Measurements from ENCODE around the gene KLHL10.
A peak's percentile ranks its signal among the peaks of the same experiment; 100 is the strongest.
"Not testable (repeated sequence)": the region's sequence is repeated elsewhere in the genome, so short reads cannot be mapped to it uniquely, and the experiment has no call there.

Gene KLHL10

GRCh38 chr17:41825175-41825845 is 12.3 kb upstream of the KLHL10 start:
- Mint-ChIP-seq H3K4me3 (no peak overlapping the region), H3K9me3 (no peaks in the 10 kb centered on the region), H3K36me3 (ENCODE audit: low read depth) (peaks cover 4% of the 10 kb centered on the region), H3K27me3 (no peaks in the 10 kb centered on the region), H3K27ac (no peak overlapping the region), H3K4me1 (ENCODE audit: low read depth) (no peaks in the 10 kb centered on the region)

- H3K9me3 Mint-ChIP-seq; H3K4me3 Mint-ChIP-seq; H3K27ac Mint-ChIP-seq; H3K27me3 Mint-ChIP-seq; H3K4me1 Mint-ChIP-seq (ENCODE audit: low read depth): not testable (repeated sequence)
- H3K36me3 Mint-ChIP-seq (ENCODE audit: low read depth), result peaks cover 24% of the 10 kb centered on the region
Measured at GRCh38 chr17:41829961-41830360, 7.7 kb upstream of the KLHL10 start.

- Mint-ChIP-seq H3K4me1 (ENCODE audit: low read depth) (peaks cover 17% of the 10 kb centered on the region), H3K4me3 (peak overlapping the region; percentile 87), H3K36me3 (ENCODE audit: low read depth) (peaks cover 20% of the 10 kb centered on the region), H3K27me3 (peaks cover 4% of the 10 kb centered on the region), H3K27ac (peak overlapping the region; percentile 77), H3K9me3 (no peaks in the 10 kb centered on the region)
Measured at GRCh38 chr17:41835214-41835799, 2.3 kb upstream of the KLHL10 start.

GRCh38 chr17:41835800-41836549 is 1.6 kb upstream of the KLHL10 start, which contains the start of gene NT5C3B:
TSS of gene NT5C3B (minus strand) at chr17:41836232. CDS start at chr17:41836193, 39 bp downstream.
- Mint-ChIP-seq H3K36me3 (ENCODE audit: low read depth) (peaks cover 20% of the 10 kb centered on the region), H3K4me1 (ENCODE audit: low read depth) (peaks cover 17% of the 10 kb centered on the region), H3K9me3 (no peaks in the 10 kb centered on the region), H3K27me3 (peaks cover 4% of the 10 kb centered on the region), H3K4me3 (peak within 1 kb of the TSS; percentile 87), H3K27ac (peak within 1 kb of the TSS; percentile 77)

GRCh38 chr17:41836550-41837196 is 952 bp upstream of the KLHL10 start:
- Mint-ChIP-seq H3K27me3 (peaks cover 4% of the 10 kb centered on the region), H3K4me3 (peak overlapping the region; percentile 87), H3K9me3 (no peaks in the 10 kb centered on the region), H3K36me3 (ENCODE audit: low read depth) (peaks cover 15% of the 10 kb centered on the region), H3K4me1 (ENCODE audit: low read depth) (peaks cover 17% of the 10 kb centered on the region), H3K27ac (peak overlapping the region; percentile 75)

GRCh38 chr17:41839448-41839847 is 1.8 kb downstream of the KLHL10 start:
- H3K36me3 Mint-ChIP-seq (ENCODE audit: low read depth); H3K4me3 Mint-ChIP-seq; H3K9me3 Mint-ChIP-seq; H3K27me3 Mint-ChIP-seq; H3K27ac Mint-ChIP-seq: not testable (repeated sequence)
- peaks cover 16% of the 10 kb centered on the region for H3K4me1 Mint-ChIP-seq (ENCODE audit: low read depth)

- H3K27me3 Mint-ChIP-seq; H3K27ac Mint-ChIP-seq; H3K9me3 Mint-ChIP-seq; H3K36me3 Mint-ChIP-seq (ENCODE audit: low read depth); H3K4me1 Mint-ChIP-seq (ENCODE audit: low read depth); H3K4me3 Mint-ChIP-seq: not testable (repeated sequence)
Measured at GRCh38 chr17:41840781-41841180, 3.2 kb downstream of the KLHL10 start.

GRCh38 chr17:41844971-41845370 is 7.3 kb downstream of the KLHL10 start:
- H3K36me3 Mint-ChIP-seq (ENCODE audit: low read depth), result no peaks in the 10 kb centered on the region
- peaks cover 5% of the 10 kb centered on the region for H3K4me1 Mint-ChIP-seq (ENCODE audit: low read depth)
- H3K27me3 Mint-ChIP-seq, result no peaks in the 10 kb centered on the region
- no peak overlapping the region for H3K4me3 Mint-ChIP-seq
- H3K27ac Mint-ChIP-seq, result no peak overlapping the region
- no peaks in the 10 kb centered on the region for H3K9me3 Mint-ChIP-seq

- Mint-ChIP-seq H3K27me3 (no peaks in the 10 kb centered on the region), H3K4me3 (no peak overlapping the region), H3K4me1 (ENCODE audit: low read depth) (peaks cover 26% of the 10 kb centered on the region), H3K36me3 (ENCODE audit: low read depth) (peaks cover 18% of the 10 kb centered on the region), H3K9me3 (no peaks in the 10 kb centered on the region), H3K27ac (no peak overlapping the region)
Measured at GRCh38 chr17:41848788-41849187, 11.2 kb downstream of the KLHL10 start.

- H3K36me3 Mint-ChIP-seq (ENCODE audit: low read depth), result peaks cover 23% of the 10 kb centered on the region
Measured at GRCh38 chr17:41849251-41849990, 11.8 kb downstream of the KLHL10 start.

GRCh38 chr17:41851382-41851781 is 13.8 kb downstream of the KLHL10 start:
- H3K4me3 Mint-ChIP-seq, H3K9me3 Mint-ChIP-seq, H3K27ac Mint-ChIP-seq, H3K27me3 Mint-ChIP-seq: not testable (repeated sequence)
- Mint-ChIP-seq H3K36me3 (ENCODE audit: low read depth) (peaks cover 30% of the 10 kb centered on the region), H3K4me1 (ENCODE audit: low read depth) (peaks cover 26% of the 10 kb centered on the region)

More at GRCh38 chr17:41849251-41849990, 11.8 kb downstream of the KLHL10 start:
- no peaks in the 10 kb centered on the region for H3K27me3 Mint-ChIP-seq
- H3K4me3 Mint-ChIP-seq, result no peak overlapping the region
- H3K4me1 Mint-ChIP-seq (ENCODE audit: low read depth), result peaks cover 26% of the 10 kb centered on the region
- no peak overlapping the region for H3K27ac Mint-ChIP-seq
- no peaks in the 10 kb centered on the region for H3K9me3 Mint-ChIP-seq

GRCh38 chr17:41860254-41860931 is 22.8 kb downstream of the KLHL10 start:
- Mint-ChIP-seq H3K4me3 (no peak overlapping the region), H3K4me1 (ENCODE audit: low read depth) (peaks cover 15% of the 10 kb centered on the region), H3K36me3 (ENCODE audit: low read depth) (peaks cover 5% of the 10 kb centered on the region), H3K27me3 (no peaks in the 10 kb centered on the region), H3K27ac (no peak overlapping the region), H3K9me3 (no peaks in the 10 kb centered on the region)

GRCh38 chr17:41863074-41863848 is 25.6 kb downstream of the KLHL10 start:
- Mint-ChIP-seq H3K4me1 (ENCODE audit: low read depth) (peaks cover 30% of the 10 kb centered on the region), H3K4me3 (no peak overlapping the region), H3K9me3 (no peaks in the 10 kb centered on the region), H3K27ac (no peak overlapping the region), H3K27me3 (no peaks in the 10 kb centered on the region), H3K36me3 (ENCODE audit: low read depth) (peaks cover 21% of the 10 kb centered on the region)

Data from stimulated activated naive CD8-positive, alpha-beta T cell treated with anti-CD3 and anti-CD28 coated beads, Interleukin-15, Interleukin-2, amounts not matched to agents 100 ng/mL and 50 ng/mL, for 24 hours (primary cell).